ENCODE results near the gene GPC5. TPM values are rescaled to one million over a fixed set of nuclear protein-coding genes. Genes with fewer than 3 reads are reported as not detected.

GPC5 gene
- total and polyA plus RNA-seq, 9 of the 15 experiments (the other 6 are each of a cell fraction or from before 2014, with no cell fraction given) = 0.18 to 0.27 TPM; not detected in 7

DNA sequence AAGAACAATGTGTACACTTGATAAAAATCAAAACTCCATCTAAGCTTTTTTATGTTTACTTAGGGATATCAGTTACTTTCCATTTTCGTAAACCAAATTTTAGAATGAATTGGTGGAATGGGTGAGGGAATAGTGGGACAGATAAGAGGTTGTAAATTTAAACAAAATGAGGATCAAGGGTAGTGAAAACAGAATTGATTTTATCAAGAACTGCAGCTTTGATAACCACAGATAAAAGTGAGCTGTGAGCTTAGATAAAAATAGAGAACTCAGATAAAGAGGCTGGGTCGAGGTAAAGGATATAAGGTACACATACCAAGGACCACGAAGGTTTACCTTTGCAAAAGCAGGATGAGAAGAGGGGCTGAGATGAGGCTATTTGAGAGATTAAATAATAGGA, 1015.0 kb downstream of the GPC5 start (continued):
- TF ChIP-seq, protein P1, sequence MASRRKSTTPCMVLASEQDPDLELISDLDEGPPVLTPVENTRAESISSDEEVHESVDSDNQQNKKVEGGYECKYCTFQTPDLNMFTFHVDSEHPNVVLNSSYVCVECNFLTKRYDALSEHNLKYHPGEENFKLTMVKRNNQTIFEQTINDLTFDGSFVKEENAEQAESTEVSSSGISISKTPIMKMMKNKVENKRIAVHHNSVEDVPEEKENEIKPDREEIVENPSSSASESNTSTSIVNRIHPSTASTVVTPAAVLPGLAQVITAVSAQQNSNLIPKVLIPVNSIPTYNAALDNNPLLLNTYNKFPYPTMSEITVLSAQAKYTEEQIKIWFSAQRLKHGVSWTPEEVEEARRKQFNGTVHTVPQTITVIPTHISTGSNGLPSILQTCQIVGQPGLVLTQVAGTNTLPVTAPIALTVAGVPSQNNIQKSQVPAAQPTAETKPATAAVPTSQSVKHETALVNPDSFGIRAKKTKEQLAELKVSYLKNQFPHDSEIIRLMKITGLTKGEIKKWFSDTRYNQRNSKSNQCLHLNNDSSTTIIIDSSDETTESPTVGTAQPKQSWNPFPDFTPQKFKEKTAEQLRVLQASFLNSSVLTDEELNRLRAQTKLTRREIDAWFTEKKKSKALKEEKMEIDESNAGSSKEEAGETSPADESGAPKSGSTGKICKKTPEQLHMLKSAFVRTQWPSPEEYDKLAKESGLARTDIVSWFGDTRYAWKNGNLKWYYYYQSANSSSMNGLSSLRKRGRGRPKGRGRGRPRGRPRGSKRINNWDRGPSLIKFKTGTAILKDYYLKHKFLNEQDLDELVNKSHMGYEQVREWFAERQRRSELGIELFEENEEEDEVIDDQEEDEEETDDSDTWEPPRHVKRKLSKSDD (conservative IDR thresholded peaks at IDR 0.05; ENCODE audit: low read length) = no peak
- TF ChIP-seq, protein P2, sequence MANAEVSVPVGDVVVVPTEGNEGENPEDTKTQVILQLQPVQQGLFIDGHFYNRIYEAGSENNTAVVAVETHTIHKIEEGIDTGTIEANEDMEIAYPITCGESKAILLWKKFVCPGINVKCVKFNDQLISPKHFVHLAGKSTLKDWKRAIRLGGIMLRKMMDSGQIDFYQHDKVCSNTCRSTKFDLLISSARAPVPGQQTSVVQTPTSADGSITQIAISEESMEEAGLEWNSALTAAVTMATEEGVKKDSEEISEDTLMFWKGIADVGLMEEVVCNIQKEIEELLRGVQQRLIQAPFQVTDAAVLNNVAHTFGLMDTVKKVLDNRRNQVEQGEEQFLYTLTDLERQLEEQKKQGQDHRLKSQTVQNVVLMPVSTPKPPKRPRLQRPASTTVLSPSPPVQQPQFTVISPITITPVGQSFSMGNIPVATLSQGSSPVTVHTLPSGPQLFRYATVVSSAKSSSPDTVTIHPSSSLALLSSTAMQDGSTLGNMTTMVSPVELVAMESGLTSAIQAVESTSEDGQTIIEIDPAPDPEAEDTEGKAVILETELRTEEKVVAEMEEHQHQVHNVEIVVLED (CRISPR knock-in tag; IDR thresholded peaks at IDR 0.05) = no peak
- TF ChIP-seq NBN (IDR thresholded peaks at IDR 0.05; ENCODE audit: low read depth) (no peak), KLF16 (IDR thresholded peaks at IDR 0.05) (no peak), FOXK2 (conservative IDR thresholded peaks at IDR 0.05 in 1 of 2, IDR thresholded peaks at IDR 0.05 in 1 of 2; ENCODE audit: low read depth in 2 of 2) (no peak), GTF2F1 (IDR thresholded peaks at IDR 0.05; ENCODE audit: low read depth, low read length) (no peak)

DNA sequence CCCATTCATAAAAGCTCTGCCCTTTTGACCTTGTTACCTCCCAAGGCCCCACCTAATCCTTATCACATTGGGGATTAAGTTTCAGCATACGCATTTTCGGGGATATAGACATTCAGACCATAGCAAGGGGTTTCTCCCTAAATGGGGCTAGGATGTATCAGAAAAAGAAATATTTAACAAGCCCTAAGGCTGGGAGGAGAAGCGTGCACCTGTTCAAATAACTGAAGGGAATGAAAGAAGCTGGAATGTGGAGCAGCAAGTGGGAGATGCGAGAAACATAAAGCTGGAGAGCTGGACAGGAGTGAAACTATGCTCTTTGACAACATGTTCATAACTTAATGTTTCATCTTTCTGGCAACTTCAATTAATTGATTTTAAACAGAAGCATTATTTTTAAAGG, 1016.4 kb downstream of the GPC5 start:
- Histone ChIP-seq H3K9me1 (ENCODE audit: control insufficient read depth, insufficient read depth, low read length) (no peaks in the 10 kb centered on the region), H2AFZ (ENCODE audit: low read depth, low read length) (no peak overlapping the region), H3K27me3 (ENCODE audit: control insufficient read depth in 2 of 2, insufficient read depth in 2 of 2, low read length in 2 of 2) (no peaks in the 10 kb centered on the region), H3K9ac (ENCODE audit: insufficient read depth in 1 of 2, low read depth in 2 of 2, low read length in 2 of 2) (no peak overlapping the region), H3K27ac (ENCODE audit: extremely low read depth, low read depth, low read length) (no peak overlapping the region), H3K4me3 (no peak overlapping the region), H3K9me3 (replicated peaks; ENCODE audit: control insufficient read depth, insufficient read depth, low read depth, low read length) (0 out of 2 replicates have a peak, but pooled peaks cover 2% of the 10 kb centered on the region), H3K4me2 (ENCODE audit: insufficient read depth, low read length) (no peak overlapping the region), H3K4me1 (replicated peaks in 1 of 2; ENCODE audit: control insufficient read depth in 2 of 2, insufficient read depth in 2 of 2, low read length in 2 of 2) (no peaks in the 10 kb centered on the region), H4K20me1 (replicated peaks; ENCODE audit: control insufficient read depth, insufficient read depth, low read length) (no peaks in the 10 kb centered on the region), H3K36me3 (ENCODE audit: control insufficient read depth, insufficient read depth, low read length) (no peaks in the 10 kb centered on the region), H3K79me2 (ENCODE audit: control insufficient read depth, insufficient read depth, low read length) (no peaks in the 10 kb centered on the region)
- WGBS (ENCODE audit: insufficient coverage, low coverage, missing lambda C conversion rate) = under 1% methylated on average over 4 of the region's 4 CpGs
- no TSS peak for BruUV-seq (replicated peaks)
- TF ChIP-seq, protein P3, sequence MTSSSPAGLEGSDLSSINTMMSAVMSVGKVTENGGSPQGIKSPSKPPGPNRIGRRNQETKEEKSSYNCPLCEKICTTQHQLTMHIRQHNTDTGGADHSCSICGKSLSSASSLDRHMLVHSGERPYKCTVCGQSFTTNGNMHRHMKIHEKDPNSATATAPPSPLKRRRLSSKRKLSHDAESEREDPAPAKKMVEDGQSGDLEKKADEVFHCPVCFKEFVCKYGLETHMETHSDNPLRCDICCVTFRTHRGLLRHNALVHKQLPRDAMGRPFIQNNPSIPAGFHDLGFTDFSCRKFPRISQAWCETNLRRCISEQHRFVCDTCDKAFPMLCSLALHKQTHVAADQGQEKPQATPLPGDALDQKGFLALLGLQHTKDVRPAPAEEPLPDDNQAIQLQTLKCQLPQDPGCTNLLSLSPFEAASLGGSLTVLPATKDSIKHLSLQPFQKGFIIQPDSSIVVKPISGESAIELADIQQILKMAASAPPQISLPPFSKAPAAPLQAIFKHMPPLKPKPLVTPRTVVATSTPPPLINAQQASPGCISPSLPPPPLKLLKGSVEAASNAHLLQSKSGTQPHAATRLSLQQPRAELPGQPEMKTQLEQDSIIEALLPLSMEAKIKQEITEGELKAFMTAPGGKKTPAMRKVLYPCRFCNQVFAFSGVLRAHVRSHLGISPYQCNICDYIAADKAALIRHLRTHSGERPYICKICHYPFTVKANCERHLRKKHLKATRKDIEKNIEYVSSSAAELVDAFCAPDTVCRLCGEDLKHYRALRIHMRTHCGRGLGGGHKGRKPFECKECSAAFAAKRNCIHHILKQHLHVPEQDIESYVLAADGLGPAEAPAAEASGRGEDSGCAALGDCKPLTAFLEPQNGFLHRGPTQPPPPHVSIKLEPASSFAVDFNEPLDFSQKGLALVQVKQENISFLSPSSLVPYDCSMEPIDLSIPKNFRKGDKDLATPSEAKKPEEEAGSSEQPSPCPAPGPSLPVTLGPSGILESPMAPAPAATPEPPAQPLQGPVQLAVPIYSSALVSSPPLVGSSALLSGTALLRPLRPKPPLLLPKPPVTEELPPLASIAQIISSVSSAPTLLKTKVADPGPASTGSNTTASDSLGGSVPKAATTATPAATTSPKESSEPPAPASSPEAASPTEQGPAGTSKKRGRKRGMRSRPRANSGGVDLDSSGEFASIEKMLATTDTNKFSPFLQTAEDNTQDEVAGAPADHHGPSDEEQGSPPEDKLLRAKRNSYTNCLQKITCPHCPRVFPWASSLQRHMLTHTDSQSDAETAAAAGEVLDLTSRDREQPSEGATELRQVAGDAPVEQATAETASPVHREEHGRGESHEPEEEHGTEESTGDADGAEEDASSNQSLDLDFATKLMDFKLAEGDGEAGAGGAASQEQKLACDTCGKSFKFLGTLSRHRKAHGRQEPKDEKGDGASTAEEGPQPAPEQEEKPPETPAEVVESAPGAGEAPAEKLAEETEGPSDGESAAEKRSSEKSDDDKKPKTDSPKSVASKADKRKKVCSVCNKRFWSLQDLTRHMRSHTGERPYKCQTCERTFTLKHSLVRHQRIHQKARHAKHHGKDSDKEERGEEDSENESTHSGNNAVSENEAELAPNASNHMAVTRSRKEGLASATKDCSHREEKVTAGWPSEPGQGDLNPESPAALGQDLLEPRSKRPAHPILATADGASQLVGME (CRISPR knock-in tag; IDR thresholded peaks at IDR 0.05) = no peak
- TF ChIP-seq, protein P4, sequence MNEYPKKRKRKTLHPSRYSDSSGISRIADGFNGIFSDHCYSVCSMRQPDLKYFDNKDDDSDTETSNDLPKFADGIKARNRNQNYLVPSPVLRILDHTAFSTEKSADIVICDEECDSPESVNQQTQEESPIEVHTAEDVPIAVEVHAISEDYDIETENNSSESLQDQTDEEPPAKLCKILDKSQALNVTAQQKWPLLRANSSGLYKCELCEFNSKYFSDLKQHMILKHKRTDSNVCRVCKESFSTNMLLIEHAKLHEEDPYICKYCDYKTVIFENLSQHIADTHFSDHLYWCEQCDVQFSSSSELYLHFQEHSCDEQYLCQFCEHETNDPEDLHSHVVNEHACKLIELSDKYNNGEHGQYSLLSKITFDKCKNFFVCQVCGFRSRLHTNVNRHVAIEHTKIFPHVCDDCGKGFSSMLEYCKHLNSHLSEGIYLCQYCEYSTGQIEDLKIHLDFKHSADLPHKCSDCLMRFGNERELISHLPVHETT (CRISPR knock-in tag; conservative IDR thresholded peaks at IDR 0.05 in 1 of 2, IDR thresholded peaks at IDR 0.05 in 1 of 2) = peak in 1 of 2 experiments; percentile 88; a peak in 1 of 4 replicates
- DNase-seq (ENCODE audit: extremely low read depth in 1 of 4, low spot score in 3 of 4) = no peak
- no peak for FAIRE-seq
- ATAC-seq = no peak
- intact Hi-C loops (cut with micrococcal nuclease) = no loop called here
- CTCF ChIA-PET (ENCODE audit: low intra/inter-chr PET ratio) = no interaction called here
- POLR2A ChIA-PET = no interaction called here
- in situ Hi-C loops (cut with MboI) = no loop called here
